DMS 273 (cell line): Measurements from ENCODE around the gene NMB.
"Not testable (repeated sequence)": the region's sequence is repeated elsewhere in the genome, so short reads cannot be mapped to it uniquely, and the experiment has no call there.

Experiments
- DNase-seq: peaks from one replicate; lab custom pipeline; 2025; ENCODE audit not compliant: unreplicated experiment; lab: John Stamatoyannopoulos, UW

Gene NMB

DNA sequence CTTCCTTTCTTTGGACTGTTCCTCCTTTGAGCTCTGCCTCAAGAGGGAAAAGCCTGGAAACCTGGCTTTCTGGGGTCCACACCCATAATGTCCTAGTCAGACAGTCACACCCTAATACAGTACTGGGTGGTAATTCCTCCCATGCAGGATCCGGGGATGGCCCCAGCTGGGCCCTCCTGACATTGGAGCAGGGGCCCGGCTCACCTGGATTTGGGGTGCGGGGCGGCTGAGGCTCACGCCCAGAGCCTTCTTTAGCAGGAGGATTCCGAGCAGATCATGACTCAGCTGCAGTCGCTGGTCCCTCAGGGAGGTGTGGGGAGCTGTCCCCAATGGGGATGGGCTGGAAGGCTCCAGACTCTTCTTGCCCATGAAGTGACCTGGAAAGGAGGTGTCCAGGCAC, 1.0 kb downstream of the NMB start:
- DNase-seq = no peak

DNA sequence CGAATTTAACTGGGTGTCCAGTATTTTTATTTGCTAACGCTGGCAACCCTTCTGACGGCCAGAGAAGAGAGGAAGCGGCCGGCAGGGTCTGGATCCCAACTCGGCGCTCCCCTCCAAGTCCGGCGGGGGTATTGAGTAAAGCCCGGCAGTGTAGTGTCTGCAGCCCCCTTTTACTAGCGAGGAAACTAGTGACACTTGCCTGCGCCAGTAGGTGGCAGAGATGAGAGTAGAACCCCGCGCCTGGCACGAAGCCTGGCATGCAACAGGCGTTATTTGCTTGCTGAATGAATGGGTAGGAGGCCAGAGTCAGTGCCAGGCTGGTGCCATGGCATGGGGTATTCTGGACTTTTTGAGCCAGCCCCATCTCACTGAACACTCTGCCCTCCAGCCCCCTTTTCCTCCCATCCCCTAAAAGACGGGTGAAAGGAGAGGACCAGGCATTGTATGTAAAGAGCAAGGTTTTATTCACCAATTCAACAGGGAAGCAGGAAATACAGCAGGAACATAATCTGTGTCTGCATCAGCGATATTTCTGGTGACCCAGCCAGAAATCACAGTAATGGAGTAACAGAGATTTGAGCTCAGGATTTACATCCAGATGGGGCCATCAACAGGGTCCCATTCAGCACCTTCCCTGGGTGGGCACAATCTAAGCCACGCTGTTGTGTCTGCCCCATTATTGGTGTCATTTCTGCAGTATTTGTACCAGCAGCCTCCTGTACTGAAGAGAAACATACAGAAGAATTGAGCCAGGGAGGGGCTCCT, 3.1 kb downstream of the NMB start:
- DNase-seq = peak; percentile 91

DNA sequence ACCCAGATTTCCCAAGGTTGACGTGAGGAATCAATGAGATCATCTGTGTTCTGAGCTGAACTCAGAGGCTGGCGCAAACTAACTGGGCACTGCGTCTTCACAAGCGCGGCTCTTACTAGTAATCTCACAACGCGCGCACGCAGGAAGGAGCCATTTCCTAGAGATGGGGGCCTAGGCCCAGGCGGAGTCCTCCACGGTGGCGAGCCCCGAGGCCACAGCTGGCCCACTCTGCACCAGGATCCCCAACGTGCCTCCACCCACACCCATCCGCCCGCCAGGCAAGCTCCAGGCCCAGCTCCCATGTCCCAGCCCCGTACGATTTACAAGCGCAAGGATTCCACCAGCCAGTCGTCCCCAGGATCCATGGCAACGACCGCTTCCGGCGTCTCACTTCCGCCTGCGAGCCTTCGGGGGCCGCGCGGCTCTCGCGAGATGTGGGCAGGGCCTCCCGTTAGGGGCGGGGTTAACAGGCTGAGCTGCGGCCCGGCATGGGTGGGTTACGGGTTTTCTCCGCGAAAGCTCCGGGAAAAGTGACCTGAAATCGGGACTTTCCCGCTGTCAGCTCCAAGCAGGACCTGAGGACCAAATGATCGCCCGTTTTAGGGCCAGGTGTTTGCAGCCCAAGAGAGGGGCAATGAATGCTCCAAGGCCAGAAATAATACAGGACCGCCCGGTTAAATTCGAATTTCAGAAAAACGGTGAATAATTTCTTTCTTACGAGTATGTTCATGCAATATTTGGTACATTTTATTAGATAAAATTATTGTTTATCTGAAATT, 3.9 kb downstream of the NMB start, which contains the start of gene WDR73:
Gene WDR73 (minus strand): TSS at position 374 of the 779 bp plus-strand sequence. CDS start 9 bp downstream, at position 365.
- DNase-seq = peak; percentile 96

DNA sequence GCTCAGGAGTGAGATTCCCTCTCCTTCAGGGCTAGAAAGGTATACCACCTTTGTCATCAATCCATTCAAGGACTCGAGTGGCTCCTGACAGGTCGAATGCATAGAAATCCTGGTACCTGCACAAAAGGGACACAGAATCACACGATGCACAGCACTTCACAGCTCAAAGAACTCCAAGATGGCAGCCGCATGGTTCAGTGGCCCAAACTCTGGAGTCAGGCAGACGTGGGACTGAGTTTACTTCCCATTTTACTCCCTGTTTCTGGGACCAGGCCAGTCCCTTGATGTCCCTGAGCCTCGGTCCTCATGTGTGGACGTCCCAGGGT, 4.5 kb downstream of the NMB start:
- DNase-seq = peak; percentile 45

DNA sequence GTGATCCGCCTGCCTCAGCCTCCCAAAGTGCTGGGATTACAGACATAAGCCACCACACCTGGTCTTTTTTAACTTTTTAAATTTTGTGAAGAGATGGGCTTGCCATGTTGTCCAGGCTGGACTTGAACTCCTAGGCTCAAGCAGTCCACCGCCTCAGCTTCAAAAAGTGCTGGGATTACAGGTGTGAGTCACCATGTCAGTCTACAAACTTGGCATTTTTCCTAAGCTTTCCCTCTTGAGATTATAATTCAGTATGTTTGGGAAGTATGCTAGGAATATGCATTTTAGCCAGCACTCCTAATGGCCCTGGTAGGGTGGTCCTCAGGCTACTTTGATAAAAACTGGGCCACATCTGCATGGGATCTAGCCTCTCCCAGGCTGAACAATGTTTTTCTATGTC, 8.3 kb downstream of the NMB start:
- no peak for DNase-seq

DNA sequence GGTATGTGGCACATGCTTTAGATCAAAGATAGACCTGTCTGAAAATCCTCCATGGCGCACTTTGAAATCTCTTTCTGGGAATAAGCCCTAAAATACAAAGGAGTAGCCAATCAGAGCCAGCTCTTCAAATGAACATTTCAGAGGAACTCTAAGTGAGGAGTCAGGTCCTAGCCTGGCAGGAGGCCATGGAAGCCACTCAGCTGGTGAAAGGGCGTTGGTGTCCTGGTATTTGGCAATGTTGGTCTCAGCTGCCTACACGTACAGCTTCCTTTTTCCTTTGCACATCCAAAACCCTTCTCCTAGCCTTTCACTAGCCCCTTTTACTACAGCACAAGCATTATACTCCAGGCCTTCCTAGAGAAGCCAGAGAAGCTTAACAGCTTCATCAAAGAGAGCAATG, 9.5 kb downstream of the NMB start:
- no peak for DNase-seq

DNA sequence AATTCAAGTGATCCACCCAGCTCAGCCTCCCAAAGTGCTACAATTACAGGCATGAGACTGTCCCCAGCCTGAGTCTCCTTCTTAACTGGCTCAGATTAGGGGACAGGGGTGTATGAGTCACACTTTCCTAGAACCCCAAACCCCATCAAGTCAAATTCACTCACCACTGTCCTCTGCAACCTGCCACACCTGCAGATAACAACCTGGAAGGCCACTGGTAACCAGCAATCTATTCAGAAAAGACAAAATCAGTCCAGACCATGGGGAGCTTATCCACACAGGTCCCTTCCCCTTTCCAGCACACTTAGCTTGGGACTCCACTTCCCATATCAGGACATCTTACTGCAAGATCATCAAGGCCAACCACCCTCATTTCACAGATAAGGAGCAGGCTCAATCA, 10.3 kb downstream of the NMB start:
- no peak for DNase-seq

DNA sequence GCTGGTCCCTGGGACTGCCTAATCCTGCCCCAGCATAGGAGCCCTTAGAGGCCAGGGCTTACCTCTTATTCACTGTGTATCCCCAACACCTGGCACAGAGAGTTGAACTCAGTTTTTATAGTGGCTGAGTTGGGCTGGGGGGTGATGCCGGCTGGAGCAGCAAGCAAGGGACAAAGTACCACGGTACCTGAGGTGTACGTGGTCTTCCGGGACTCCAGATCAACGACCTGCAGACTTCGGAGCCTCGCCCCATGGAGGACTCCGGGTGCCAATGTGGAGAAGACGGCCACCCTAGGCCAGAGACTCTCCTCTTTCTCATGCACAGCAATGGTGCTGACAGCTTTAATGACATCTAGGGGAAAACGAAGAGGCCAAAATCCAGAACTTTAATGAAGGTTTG, 12.0 kb downstream of the NMB start:
- DNase-seq = no peak

DNA sequence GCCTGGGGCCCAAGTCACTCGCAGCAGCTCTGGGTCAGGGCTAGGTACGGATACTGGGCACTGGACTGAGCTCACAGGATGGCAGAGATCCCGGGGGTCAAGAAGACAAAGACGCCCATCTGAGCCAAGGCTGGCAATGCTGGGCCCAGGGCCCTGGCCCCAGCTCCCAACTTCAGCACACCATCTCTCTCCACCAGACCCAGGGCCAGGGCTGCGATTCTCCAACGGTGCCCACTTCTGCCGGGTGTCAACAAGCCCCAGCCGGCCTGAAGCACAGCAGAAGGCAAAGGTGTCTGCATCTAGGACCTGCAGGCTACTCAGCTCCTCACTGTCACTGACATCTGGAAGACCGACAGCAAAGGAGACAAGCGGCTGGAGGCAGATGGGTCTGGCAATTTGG, 12.5 kb downstream of the NMB start:
- no peak for DNase-seq

DNA sequence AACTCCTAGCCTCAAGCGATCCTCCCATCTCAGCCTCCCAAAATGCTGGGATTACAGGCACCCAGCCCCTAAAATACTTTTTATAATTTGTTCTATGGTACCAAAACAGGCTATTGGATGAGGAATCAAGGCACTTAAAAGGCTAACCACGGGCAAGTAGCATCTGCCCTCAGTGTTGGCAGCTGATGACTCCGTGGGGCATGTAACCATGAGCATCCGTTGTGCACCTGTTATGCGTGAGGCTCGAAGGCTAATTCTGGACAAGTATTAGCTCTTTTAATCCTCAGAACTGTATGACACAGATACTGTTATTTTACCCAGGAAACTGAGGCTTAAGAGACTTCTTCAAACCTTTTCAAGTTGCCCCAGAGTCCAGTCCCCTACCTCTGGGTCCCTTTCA, 14.2 kb downstream of the NMB start:
- no peak for DNase-seq

DNA sequence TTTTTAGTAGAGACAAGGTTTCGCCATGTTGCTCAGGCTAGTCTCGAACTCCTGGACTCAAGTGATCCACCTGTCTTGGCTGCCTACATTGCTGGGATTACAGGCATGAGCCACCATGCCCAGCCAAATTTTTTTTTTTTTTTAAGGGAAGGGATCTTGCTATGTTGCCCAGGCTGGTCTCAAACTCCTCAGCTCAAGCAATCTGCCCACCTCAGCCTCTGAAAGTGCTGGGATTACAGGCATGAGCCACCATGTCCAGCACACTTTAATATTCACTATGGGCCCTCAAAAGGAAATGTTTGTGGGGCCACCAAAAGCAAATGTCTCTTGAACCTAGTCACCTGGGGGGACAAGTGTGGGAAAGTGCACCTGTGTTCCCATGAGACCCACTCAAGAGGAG, 15.4 kb downstream of the NMB start:
- DNase-seq = not testable (repeated sequence)

DNA sequence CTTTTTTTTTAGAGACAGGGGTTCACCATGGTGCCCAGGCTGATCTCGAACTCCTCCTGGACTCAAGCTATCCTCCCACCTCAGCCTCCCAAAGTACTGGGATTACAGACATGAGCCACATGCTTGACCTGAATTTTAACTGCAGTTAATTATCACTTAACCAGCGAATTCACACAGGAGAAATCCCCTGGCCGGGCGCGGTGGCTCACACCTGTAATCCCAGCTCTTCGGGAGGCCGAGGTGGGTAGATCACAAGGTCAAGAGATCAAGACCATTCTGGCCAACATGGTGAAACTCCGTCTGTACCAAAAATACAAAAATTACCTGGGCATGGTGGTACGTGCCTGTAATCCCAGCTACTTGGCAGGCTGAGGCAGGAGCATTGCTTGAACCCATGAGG, 16.1 kb downstream of the NMB start:
- DNase-seq = not testable (repeated sequence)

DNA sequence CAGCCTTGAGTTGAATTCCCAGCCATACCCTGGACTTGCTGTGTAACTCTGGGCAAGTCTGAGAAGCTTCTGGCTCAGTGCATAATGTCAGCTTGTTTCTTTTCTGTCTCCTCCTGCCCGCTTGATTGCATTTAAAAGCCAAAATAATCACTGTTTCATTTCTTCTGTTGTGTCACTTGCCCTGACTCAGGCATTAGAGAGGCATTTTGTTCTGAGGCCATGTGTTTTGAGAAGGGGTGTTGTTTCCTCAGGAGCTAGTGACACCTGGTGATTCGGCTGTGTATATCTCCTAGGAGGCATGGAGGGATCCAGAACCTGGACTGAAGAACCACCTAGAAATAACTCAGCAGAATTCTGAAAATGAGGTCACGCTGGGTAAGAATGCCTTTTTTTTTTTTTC, 19.9 kb downstream of the NMB start:
- DNase-seq = peak; percentile 38

DNA sequence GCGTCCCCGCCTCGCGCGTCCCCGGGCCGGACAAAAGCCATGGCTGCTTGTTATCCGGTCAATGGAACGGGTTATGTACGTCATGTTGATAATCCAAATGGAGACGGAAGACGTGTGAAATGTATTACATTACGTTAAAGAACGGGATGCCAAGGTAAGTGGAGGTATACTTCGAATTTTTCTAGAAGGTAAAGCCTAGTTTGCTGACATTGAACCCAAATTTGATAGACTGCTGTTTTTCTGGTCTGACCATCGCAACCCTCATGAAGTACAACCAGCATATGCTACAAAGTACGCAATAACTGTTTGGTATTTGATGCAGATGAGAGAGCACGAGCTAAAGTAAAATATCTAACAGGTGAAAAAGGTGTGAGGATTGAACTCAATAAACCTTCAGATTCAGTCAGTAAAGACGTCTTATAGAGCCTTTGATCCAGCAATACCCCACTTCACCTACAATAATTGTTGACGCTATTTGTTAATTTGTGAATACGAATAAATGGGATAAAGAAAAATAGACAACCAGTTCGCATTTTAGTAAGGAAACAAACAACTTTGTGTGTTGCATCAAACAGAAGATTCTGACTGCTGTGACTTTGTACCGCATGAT, 23.7 kb downstream of the NMB start:
- no peak for DNase-seq

DNA sequence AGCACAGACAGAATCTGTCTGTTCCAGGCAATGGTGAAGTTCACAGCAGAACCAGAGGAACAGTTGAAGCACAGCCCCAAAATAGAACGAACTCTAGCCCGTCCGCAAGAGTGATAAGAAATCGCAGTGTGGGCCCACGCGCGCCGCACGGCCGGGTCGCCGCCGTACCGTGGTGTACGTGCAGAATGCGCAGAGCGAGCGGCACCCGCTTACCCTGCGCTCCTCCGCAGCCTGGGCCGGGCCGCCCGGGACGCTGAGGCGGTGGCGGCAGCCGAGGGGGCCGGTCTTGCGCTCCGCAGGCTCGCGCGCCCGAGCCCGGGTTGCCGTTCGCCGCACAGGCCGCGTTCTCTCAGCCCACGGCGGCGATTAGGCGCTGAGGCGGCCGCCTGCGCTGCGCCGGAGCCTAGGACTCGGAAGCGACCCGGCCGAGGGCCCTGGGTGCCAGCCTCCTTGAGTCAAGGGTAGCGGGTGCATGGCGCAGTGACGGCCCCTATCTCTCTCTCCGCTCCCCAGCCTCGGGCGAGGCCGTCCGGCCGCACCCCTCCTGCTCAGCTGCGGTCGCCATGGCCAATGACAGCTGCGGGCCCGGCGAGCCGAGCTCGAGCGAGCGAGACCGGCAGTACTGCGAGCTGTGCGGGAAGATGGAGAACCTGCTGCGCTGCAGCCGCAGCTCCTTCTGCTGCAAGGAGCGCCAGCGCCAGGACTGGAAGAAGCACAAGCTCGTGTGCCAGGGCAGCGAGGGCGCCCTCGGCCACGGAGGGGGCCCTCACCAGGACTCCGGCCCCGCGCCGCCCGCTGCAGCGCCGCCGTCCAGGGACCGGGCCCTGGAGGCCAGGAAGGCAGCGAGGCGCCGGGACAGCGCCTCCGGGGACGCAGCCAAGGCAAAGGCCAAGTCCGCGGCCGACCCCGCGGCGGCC, 24.4 kb downstream of the NMB start:
- peak; percentile 83 for DNase-seq

DNA sequence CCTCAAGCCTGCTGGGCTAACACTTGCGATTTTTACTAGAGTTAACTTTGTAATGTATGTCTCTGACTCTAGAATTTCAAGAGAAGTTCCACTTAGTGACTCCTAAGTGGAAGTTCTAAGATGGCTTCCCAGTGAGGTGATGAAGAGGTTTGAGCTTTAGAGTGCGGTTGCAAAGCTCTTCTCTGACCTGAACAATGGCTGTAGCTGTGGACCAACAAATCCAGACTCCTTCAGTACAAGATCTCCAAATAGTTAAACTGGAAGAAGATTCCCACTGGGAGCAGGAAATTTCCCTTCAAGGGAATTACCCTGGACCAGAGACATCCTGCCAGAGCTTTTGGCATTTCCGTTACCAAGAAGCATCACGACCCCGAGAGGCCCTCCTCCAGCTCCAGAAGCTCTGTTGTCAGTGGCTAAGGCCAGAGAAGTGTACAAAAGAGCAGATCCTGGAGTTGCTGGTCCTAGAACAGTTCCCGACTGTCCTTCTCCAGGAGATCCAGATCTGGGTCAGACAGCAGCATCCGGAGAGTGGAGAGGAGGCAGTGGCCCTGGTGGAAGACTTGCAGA, 26.2 kb downstream of the NMB start:
- peak; percentile 49 for DNase-seq

DNA sequence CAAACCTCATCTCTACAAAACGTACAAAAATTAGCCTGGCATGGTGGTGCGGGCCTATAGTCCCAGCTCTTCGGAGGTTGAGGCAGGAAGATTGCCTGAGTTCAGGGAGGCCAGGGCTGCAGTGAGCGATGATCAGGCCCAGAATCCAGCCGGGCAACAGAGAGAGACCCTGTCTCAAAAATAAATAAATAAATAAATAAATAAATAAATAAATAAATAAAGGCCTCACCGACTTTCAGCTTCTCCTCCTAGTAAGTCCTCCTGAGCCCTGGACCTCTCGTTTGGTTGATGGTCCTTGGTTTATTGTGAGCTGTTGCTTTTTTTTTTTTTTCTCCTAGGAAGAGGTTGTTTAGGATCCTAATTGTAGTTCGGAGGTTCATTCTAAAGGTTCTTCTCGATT, 29.0 kb downstream of the NMB start:
- DNase-seq = no peak

DNA sequence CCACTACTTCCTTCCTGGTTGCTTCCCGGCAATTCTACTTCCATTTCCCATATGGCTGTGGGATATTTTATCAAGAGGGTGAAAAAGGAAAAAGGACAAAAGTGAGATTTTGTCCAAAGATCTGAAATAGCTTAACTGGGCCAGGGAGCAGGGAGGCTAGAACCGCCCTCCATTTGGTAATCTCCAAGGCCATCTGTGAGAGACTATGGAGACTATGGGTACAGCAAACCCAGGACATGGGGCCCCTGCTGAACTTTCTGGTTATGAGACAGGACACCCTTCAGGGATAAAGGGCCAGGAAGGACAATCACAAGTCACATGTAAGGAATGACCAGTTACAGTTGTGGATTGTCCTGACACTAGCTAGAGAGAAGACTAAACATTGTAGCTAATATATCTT, 32.9 kb downstream of the NMB start:
- no peak for DNase-seq

DNA sequence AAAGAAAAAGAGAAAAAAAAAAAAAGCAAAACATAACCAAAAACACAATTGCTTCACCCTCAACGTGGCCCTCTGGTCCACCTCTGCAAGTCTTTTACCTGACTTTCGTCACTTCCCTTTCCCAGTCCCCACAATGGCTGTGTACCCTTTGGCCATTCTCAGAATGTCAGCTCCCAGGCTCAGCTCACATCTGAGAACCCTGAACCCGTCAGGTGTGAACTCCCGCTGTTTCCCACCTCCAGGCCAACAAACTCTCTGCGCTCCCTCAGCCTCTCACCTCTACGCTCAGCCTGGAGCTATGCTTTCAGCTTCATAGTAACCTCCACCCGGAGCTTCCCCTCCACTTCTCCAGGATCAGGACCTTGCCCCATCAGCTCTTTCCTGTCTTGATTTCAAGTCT, 33.6 kb downstream of the NMB start:
- no peak for DNase-seq

DNA sequence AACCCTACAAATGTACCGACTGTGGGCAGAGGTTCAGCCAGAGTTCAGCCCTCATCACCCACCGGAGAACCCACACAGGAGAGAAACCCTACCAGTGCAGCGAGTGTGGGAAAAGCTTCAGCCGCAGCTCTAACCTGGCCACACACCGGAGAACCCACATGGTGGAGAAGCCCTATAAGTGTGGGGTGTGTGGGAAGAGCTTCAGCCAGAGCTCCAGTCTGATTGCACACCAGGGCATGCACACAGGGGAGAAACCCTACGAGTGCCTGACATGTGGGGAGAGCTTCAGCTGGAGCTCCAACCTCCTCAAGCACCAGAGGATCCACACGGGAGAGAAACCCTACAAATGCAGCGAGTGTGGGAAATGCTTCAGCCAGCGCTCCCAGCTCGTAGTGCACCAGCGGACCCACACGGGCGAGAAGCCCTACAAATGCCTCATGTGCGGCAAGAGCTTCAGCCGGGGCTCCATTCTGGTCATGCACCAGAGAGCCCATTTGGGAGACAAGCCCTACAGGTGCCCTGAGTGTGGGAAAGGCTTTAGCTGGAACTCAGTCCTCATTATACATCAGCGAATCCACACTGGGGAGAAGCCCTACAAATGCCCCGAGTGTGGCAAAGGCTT, 36.5 kb downstream of the NMB start:
- no peak for DNase-seq
